Posterior vena cava (tissue), 2 donors: ENCODE results near the gene RNPS1. TPM values are rescaled to one million over a fixed set of nuclear protein-coding genes. Genes with fewer than 3 reads are reported as not detected.

Experiments
- DNase-seq: peaks from one replicate; pipeline ENCODE4 v3.0.0-alpha.2; 2020; ENCODE audit warnings: low spot score
- intact Hi-C, 2 donors: fragments of 100-400 bp; cut with DNase I; formaldehyde crosslinking; loops; one replicate each; pipeline versions ENCODE4 v1.14.1 to v1.14.2; 2022 to 2023
- long read RNA-seq, 2 donors: library from polyadenylated mRNA; unstranded; transcript quantifications; one replicate each; pipeline ENCODE4 v2.0.0, GENCODE V29; 2020 to 2021
- total RNA-seq, 2 donors: library from RNA; stranded (reverse); fragmentation: NEBNext Ultra II Directional; extraction: Animal tissue kit (Norgen Biotek cat#: 25700); gene quantifications; one replicate each; pipeline ENCODE4 v1.2.1, GENCODE V29; 2021
- donor health status: DM: yes; HTN: yes; CAD: no.
- donor health status: DM: yes; HTN: yes; CAD: no.

Gene RNPS1
- total RNA-seq, result 100 to 1,000 TPM in 1 of 2 donors, 10 to 100 TPM in 1; 84.9 to 101 TPM
- long read RNA-seq, donor 1, transcript RNPS1-220 (7 exons, 2,037 nt), result major isoform, 20 of 54 reads
- long read RNA-seq, donor 1, transcript RNPS1-202 (8 exons, 2,241 nt), result minor isoform, 18 of 54 reads
- long read RNA-seq, donor 1, partial matches to known transcripts, result 4 of 54 reads
- long read RNA-seq, donor 1, other reads (novel, unspliced or antisense), result 2 of 54 reads
- long read RNA-seq, donor 2, transcript RNPS1-202 (8 exons, 2,241 nt), result minor isoform, 78 of 197 reads
- long read RNA-seq, donor 2, transcript RNPS1-219 (6 exons, 1,685 nt), result minor isoform, 7 of 197 reads
- long read RNA-seq, donor 2, transcript RNPS1-220 (7 exons, 2,037 nt), result major isoform, 91 of 197 reads
- long read RNA-seq, donor 2, partial matches to known transcripts, result 5 of 197 reads
- long read RNA-seq, donor 2, other reads (novel, unspliced or antisense), result 6 of 197 reads

- intact Hi-C loops, result no loop called here
- DNase-seq, result peak; percentile 99
Measured at GRCh38 chr16:2267913-2268666, at the start of gene RNPS1. TSS of gene RNPS1 (minus strand) at chr16:2268126. CDS start at chr16:2264643, 3,483 bp downstream.

- intact Hi-C loops, result no loop called here
Measured at GRCh38 chr16:2317231-2318020, 49.5 kb upstream of the RNPS1 start.

GRCh38 chr16:2308089-2308962, 40.4 kb upstream of the RNPS1 start:
- intact Hi-C loops, result no loop called here
- DNase-seq, result no peak

More at GRCh38 chr16:2317231-2318020, 49.5 kb upstream of the RNPS1 start:
- DNase-seq, result no peak

- DNase-seq, result no peak
- intact Hi-C loops, result no loop called here
Measured at GRCh38 chr16:2299915-2300192, 31.9 kb upstream of the RNPS1 start.

- no peak for DNase-seq
- intact Hi-C loops, result no loop called here
Measured at GRCh38 chr16:2299121-2299914, 31.4 kb upstream of the RNPS1 start.

- DNase-seq, result no peak
Measured at GRCh38 chr16:2298621-2299020, 30.7 kb upstream of the RNPS1 start.

GRCh38 chr16:2297506-2297860, 29.6 kb upstream of the RNPS1 start:
- DNase-seq, result peak; percentile 80
- intact Hi-C loops, result no loop called here

More at GRCh38 chr16:2298621-2299020, 30.7 kb upstream of the RNPS1 start:
- intact Hi-C loops, result no loop called here

- peak; percentile 75 for DNase-seq
- intact Hi-C loops, result no loop called here
Measured at GRCh38 chr16:2296661-2297505, 29.0 kb upstream of the RNPS1 start.

GRCh38 chr16:2295056-2295798, 27.3 kb upstream of the RNPS1 start:
- intact Hi-C loops, result no loop called here
- DNase-seq, result no peak

- DNase-seq, result no peak
- intact Hi-C loops, result no loop called here
Measured at GRCh38 chr16:2292221-2292620, 24.3 kb upstream of the RNPS1 start.

- no peak for DNase-seq
- intact Hi-C loops, result no loop called here
Measured at GRCh38 chr16:2289282-2289681, 21.4 kb upstream of the RNPS1 start.

- intact Hi-C loops, result no loop called here
- DNase-seq, result no peak
Measured at GRCh38 chr16:2288726-2289125, 20.8 kb upstream of the RNPS1 start.

GRCh38 chr16:2287916-2288547, 20.1 kb upstream of the RNPS1 start:
- intact Hi-C loops, result no loop called here
- DNase-seq, result no peak

GRCh38 chr16:2286550-2286949, 18.6 kb upstream of the RNPS1 start:
- intact Hi-C loops, result no loop called here
- DNase-seq, result no peak

- no peak for DNase-seq
- intact Hi-C loops, result no loop called here
Measured at GRCh38 chr16:2285731-2286191, 17.8 kb upstream of the RNPS1 start.
